AG04449 (cell line): ENCODE data around the gene ARPC1B.

Source experiments
- CTCF ChIA-PET: fragments of 350-600 bp; formaldehyde crosslinking; extraction: SDS; loops from one replicate; lab custom pipeline; 2021; ENCODE audit warnings: antibody characterized with exemption; lab: Yijun Ruan, JAX
- POLR2A ChIA-PET: fragments of 400-600, 350-600 bp; formaldehyde crosslinking; extraction: SDS; loops from one replicate; lab custom pipeline; 2020; ENCODE audit warnings: antibody characterized with exemption, inconsistent platforms; lab: Yijun Ruan, JAX
- DNase-seq: peaks from one replicate; pipeline ENCODE4 v3.0.0-alpha.2; 2010; ENCODE audit warnings: low read depth, low spot score
- H3K4me3 ChIP-seq: 2 replicates; pipeline ENCODE4 v1.5.1; 2011; ENCODE audit warnings: low read depth, mild to moderate bottlenecking, control low read depth, low read length
- TF ChIP-seq, protein P1 (sequence below): IDR thresholded peaks from one replicate; pipeline ENCODE4 v1.5.1; 2011; ENCODE audit warnings: mild to moderate bottlenecking, moderate library complexity, low read length, control low read depth, inconsistent platforms; ENCODE audit not compliant: insufficient read depth; ENCODE audit errors: missing control alignments

The ARPC1B gene

DNA sequence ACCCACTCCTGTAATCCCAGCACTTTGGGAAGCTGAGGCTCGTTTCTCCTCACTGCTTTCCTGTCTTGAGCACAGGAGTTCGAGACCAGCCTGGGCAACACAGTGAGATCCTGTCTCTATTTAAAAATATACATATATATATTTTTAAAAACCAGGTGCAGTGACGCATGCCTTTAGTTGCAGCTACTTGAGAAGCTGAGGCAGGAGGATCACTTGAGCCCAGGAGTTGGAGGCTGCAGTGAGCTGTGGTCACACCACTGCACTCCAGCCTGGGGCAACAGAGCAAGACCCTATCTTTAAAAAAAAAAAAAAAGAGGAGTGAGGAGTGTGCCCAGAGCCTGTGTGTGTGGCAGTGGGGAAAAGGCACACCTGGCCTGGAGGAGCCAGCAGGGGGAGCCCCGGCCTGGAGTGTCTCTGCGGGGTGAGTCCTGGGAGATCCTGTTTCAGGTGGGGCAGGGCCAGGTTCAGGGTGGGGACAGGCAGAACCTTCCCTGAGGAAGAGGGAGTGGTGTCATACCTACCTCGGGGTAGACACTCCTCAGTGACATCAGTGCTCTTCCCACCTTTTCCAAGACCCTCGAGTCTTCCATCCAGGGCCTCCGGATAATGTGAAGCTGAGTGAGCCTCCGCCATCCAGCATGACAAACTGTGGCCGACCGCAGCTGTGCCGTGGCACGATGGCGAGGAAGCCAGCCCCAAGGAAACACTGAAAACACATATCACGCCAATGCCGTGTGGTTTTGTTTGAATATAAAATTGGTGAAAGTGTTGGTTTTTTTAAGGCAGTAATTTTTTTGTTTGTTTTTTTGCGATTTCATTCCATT is 9.0 kb upstream of the ARPC1B start:
- ChIA-PET CTCF (interaction anchor here (0.8 to 1.7 kb wide), 5 partner anchors 8 to 51 kb away, joined by 3 to 5 read pairs (median 3); partner anchors contain the start of gene ARPC1B), POLR2A (no interaction called here)
- H3K4me3 ChIP-seq = no peak overlapping the region
- no peak for DNase-seq
- TF ChIP-seq, protein P1, sequence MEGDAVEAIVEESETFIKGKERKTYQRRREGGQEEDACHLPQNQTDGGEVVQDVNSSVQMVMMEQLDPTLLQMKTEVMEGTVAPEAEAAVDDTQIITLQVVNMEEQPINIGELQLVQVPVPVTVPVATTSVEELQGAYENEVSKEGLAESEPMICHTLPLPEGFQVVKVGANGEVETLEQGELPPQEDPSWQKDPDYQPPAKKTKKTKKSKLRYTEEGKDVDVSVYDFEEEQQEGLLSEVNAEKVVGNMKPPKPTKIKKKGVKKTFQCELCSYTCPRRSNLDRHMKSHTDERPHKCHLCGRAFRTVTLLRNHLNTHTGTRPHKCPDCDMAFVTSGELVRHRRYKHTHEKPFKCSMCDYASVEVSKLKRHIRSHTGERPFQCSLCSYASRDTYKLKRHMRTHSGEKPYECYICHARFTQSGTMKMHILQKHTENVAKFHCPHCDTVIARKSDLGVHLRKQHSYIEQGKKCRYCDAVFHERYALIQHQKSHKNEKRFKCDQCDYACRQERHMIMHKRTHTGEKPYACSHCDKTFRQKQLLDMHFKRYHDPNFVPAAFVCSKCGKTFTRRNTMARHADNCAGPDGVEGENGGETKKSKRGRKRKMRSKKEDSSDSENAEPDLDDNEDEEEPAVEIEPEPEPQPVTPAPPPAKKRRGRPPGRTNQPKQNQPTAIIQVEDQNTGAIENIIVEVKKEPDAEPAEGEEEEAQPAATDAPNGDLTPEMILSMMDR = peak; percentile 63

DNA sequence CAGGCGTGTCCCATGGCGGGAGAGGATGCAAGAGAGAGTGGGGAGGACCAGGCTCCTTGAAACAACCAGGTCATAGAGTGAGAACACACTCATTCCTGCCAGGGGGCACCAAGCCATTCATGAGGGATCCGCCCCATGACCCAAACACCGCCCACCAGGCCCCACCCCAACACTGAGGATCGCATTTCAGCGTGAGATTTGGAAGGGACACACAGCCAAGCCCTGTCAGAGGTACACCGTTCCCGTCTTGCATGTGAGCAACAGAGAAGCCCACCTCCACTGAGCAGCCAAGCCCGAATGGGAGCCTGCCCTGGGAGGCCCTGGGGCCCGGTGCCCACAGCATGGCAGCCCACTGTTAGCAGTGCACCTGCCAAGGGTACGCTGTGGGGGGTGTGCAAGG is 7.9 kb upstream of the ARPC1B start:
- H3K4me3 ChIP-seq = no peak overlapping the region
- CTCF ChIA-PET = interaction anchor here (0.7 to 1.7 kb wide), 4 partner anchors 20 to 49 kb away, joined by 3 to 5 read pairs (median 3); no protein-coding TSS in a partner anchor
- no peak for DNase-seq
- TF ChIP-seq, protein P1 = no peak
- POLR2A ChIA-PET = no interaction called here

DNA sequence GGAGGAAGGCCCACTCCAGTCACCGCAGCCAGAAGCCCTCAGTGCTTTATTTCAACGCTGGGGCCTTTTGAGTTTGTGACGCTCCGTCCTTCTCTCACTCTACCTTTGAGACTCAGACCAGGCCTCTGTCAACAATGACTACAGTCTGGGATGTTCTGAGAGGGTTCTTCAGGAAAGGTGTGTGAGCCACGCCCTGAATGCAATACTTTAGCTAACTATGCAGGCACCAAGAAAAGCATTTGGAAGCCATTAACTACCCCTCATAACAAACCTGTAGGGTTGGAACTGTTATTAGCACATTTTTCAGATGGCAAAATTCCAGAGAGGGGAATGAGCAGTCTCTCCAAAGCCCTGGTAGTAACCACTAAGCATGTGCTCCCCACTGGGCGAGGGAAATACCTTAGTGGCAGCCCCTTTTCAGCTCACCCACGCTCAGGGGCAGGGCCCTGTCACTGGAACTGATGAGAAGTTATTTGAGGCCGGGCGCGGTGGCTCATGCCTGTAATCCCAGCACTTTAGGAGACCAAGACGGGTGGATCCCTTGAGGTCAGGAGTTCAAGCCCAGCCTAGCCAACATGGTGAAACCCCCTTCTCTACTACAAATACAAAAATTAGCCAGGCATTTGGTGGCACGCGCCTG is 5.7 kb upstream of the ARPC1B start:
- H3K4me3 ChIP-seq = no peak overlapping the region
- TF ChIP-seq, protein P1 = no peak
- CTCF ChIA-PET = no interaction called here
- POLR2A ChIA-PET = no interaction called here
- no peak for DNase-seq

DNA sequence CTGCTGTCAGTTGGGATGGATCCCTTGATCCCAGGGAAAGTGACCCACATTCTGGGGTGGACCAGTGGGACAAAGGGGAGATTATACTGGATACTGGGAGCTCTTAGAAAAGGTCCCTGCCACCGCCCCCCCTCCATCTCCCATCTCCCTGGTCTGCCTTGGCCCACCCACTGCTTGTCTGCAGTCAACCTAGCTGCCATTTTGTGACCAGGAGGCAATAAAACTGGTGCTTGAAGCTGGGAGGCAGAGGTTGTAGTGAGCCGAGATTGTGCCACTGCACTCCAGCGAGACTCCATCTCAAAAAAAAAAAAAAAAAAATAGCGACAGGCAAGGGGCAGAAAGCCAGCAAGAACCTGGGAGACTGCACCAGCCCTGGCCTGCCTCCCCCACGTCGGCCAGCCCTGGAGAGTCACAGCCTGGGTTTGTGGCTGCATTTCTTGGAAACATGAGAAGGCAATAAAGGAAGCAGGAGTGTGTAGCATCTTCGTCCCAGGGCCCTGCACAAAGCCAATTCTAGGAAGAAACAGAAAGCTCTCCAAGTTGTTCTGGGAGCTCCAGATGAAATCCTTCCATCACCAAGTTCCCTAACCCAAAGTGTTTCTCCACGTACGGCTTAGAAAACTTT is 4.7 kb upstream of the ARPC1B start:
- TF ChIP-seq, protein P1 = no peak
- ChIA-PET CTCF (no interaction called here), POLR2A (no interaction called here)
- no peak for DNase-seq
- H3K4me3 ChIP-seq = no peak overlapping the region

DNA sequence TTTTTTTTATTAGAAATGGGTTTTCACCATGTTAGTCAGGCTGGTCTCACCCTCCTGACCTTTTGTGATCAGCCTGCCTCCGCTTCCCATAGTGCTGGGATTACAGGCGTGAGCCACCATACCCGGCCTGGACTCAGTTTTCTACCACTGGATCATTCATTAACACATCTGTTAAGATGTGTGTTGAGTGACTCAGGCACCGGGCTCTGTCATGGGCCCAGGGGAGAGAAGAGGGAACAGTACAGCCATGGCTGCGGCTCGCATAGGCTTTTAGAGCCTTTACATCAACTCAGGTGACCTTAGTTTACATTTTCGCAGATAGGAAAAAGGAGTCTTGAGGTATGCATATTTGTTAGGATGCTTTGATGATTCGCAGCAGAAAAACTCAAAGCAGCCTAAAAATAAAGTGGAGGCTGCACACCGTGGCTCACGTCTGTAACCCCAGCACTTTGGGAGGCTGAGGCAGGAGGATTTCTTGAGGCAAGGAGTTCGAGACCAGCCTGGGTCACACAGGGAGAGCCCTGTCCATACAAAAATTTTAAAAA is 3.1 kb upstream of the ARPC1B start:
- ChIA-PET CTCF (no interaction called here), POLR2A (no interaction called here)
- no peak overlapping the region for H3K4me3 ChIP-seq
- TF ChIP-seq, protein P1 = no peak
- no peak for DNase-seq
